Suppressor macrophage treated with lipopolysaccharide for 1 hour (primary cell): ENCODE measurements around the gene C1orf198.

ENCODE experiments used
- DNase-seq, 3 donors: peaks; one replicate each; pipeline ENCODE4 v3.0.0-alpha.2; 2020 to 2022

Gene C1orf198

GRCh38 chr1:230867903-230868735, at the start of gene C1orf198:
TSS of gene C1orf198 (minus strand) at chr1:230868521. CDS start at chr1:230868512, 9 bp downstream.
- DNase-seq: peak; percentile 66 to 93 (median 83)

- DNase-seq: peak; percentile 85 to 95 (median 92)
These were observed 49.2 kb upstream of the C1orf198 start for GRCh38 chr1:230917284-230918135.

GRCh38 chr1:230916587-230917283, 48.4 kb upstream of the C1orf198 start:
- DNase-seq: no peak

- DNase-seq: no peak
These were observed 46.8 kb upstream of the C1orf198 start for GRCh38 chr1:230915078-230915477.

- no peak for DNase-seq
These were observed 45.2 kb upstream of the C1orf198 start for GRCh38 chr1:230913496-230913895.

- DNase-seq: no peak
These were observed 42.4 kb upstream of the C1orf198 start for GRCh38 chr1:230910755-230911117.

- no peak for DNase-seq
These were observed 41.8 kb upstream of the C1orf198 start for GRCh38 chr1:230909974-230910754.

- DNase-seq: no peak
These were observed 39.3 kb upstream of the C1orf198 start for GRCh38 chr1:230907472-230908205.

GRCh38 chr1:230906226-230906625, 37.9 kb upstream of the C1orf198 start:
- DNase-seq: no peak

GRCh38 chr1:230905733-230906132, 37.4 kb upstream of the C1orf198 start:
- no peak for DNase-seq

- no peak for DNase-seq
These were observed 34.1 kb upstream of the C1orf198 start for GRCh38 chr1:230902349-230902923.

GRCh38 chr1:230901671-230902070, 33.4 kb upstream of the C1orf198 start:
- DNase-seq: no peak

GRCh38 chr1:230900984-230901383, 32.7 kb upstream of the C1orf198 start:
- no peak for DNase-seq

- DNase-seq: no peak
These were observed 31.5 kb upstream of the C1orf198 start for GRCh38 chr1:230899841-230900251.

- DNase-seq: no peak
These were observed 30.4 kb upstream of the C1orf198 start for GRCh38 chr1:230898748-230899147.

- no peak for DNase-seq
These were observed 29.8 kb upstream of the C1orf198 start for GRCh38 chr1:230898144-230898543.

- DNase-seq: no peak
These were observed 28.5 kb upstream of the C1orf198 start for GRCh38 chr1:230896779-230897178.

- no peak for DNase-seq
These were observed 27.1 kb upstream of the C1orf198 start for GRCh38 chr1:230895452-230895851.

GRCh38 chr1:230894664-230895063, 26.3 kb upstream of the C1orf198 start:
- DNase-seq: no peak

GRCh38 chr1:230894032-230894431, 25.7 kb upstream of the C1orf198 start:
- no peak for DNase-seq

GRCh38 chr1:230892018-230892491, 23.7 kb upstream of the C1orf198 start:
- DNase-seq: peak in 1 of 3 donors; percentile 22
